ENCODE measurements around the gene FUZ.

The FUZ gene

DNA sequence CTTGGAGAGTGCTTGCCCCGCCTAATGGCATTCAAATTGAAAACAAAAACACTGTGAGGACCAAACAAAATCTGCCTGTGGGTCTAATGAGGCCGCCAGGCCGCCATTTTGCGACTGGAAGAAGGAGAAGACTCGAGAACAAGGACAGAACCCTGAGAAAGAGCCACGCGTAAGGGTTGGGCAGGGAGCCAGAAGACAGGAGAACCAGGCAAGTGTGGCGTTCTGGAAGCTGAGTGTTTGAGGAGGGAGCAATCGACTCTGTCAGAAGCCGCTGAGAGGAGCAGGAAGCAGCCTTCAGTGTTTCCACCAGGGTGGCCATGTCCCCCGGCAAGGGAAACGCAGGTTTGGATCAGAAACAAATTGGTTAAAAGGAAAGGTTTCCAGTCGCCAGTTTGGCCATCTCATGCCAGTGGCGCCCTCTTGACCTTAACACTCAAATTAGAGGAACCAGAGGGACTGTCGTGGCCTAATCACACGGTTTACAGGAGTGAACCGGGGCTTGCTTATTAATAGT, 27.7 kb upstream of the FUZ start:
- no peaks in the 10 kb centered on the region for H3K9me3 ChIP-seq (ENCODE audit: control insufficient read depth in 1 of 2, low read length in 2 of 2)
- H3K36me3 ChIP-seq (ENCODE audit: control insufficient read depth in 1 of 2, insufficient read depth in 2 of 2, low read length in 2 of 2), result peaks cover 11 to 36% of the 10 kb centered on the region in 2 donors
- H3K27ac ChIP-seq (ENCODE audit: low read depth, low read length), result no peak overlapping the region
- H3K4me1 ChIP-seq (ENCODE audit: control insufficient read depth in 1 of 2, insufficient read depth in 2 of 2, low read length in 2 of 2), result no peaks in the 10 kb centered on the region
- no peak overlapping the region for H3K4me3 ChIP-seq (ENCODE audit: low read depth in 1 of 2, low read length in 2 of 2)
- H3K27me3 ChIP-seq (ENCODE audit: control insufficient read depth in 1 of 2, insufficient read depth in 2 of 2, low read length in 2 of 2), result no peaks in the 10 kb centered on the region
- H3K9ac ChIP-seq (ENCODE audit: low read depth in 1 of 2, low read length in 2 of 2), result no peak overlapping the region

GRCh38 chr19:49840321-49840720, 27.2 kb upstream of the FUZ start:
- no peaks in the 10 kb centered on the region for H3K9me3 ChIP-seq (ENCODE audit: control insufficient read depth in 1 of 2, low read length in 2 of 2)
- H3K4me3 ChIP-seq (ENCODE audit: low read depth in 1 of 2, low read length in 2 of 2), result no peak overlapping the region
- peaks cover 14 to 40% of the 10 kb centered on the region in 2 donors for H3K36me3 ChIP-seq (ENCODE audit: control insufficient read depth in 1 of 2, insufficient read depth in 2 of 2, low read length in 2 of 2)
- no peak overlapping the region for H3K27ac ChIP-seq (ENCODE audit: low read depth, low read length)
- H3K9ac ChIP-seq (ENCODE audit: low read depth in 1 of 2, low read length in 2 of 2), result no peak overlapping the region
- H3K4me1 ChIP-seq (ENCODE audit: control insufficient read depth in 1 of 2, insufficient read depth in 2 of 2, low read length in 2 of 2), result no peaks in the 10 kb centered on the region
- no peaks in the 10 kb centered on the region for H3K27me3 ChIP-seq (ENCODE audit: control insufficient read depth in 1 of 2, insufficient read depth in 2 of 2, low read length in 2 of 2)

DNA sequence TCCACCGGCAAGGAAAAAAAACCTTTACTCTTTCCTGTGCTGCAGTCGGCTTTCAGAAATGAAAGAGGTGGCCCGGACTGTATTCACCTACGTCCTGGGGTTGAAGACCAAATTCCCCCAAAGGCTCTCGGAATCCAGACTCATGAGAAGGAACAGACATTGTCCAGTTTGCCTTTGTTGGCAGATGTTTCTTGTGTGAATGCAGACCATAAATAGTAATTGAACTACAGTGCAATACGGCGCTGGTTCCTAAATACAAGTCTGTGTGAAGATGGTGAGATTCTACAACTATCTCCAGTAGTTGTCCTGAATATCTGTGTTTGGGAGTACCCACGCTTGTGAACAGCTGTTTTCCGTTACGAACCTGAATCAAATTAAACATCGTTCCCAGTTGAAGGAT, 26.6 kb upstream of the FUZ start:
- Histone ChIP-seq H3K9me3 (ENCODE audit: control insufficient read depth in 1 of 2, low read length in 2 of 2) (no peaks in the 10 kb centered on the region), H3K27me3 (ENCODE audit: control insufficient read depth in 1 of 2, insufficient read depth in 2 of 2, low read length in 2 of 2) (no peaks in the 10 kb centered on the region), H3K4me1 (ENCODE audit: control insufficient read depth in 1 of 2, insufficient read depth in 2 of 2, low read length in 2 of 2) (no peaks in the 10 kb centered on the region), H3K27ac (ENCODE audit: low read depth, low read length) (no peak overlapping the region), H3K4me3 (ENCODE audit: low read depth in 1 of 2, low read length in 2 of 2) (no peak overlapping the region), H3K9ac (ENCODE audit: low read depth in 1 of 2, low read length in 2 of 2) (no peak overlapping the region), H3K36me3 (ENCODE audit: control insufficient read depth in 1 of 2, insufficient read depth in 2 of 2, low read length in 2 of 2) (peaks cover 20 to 46% of the 10 kb centered on the region in 2 donors)

DNA sequence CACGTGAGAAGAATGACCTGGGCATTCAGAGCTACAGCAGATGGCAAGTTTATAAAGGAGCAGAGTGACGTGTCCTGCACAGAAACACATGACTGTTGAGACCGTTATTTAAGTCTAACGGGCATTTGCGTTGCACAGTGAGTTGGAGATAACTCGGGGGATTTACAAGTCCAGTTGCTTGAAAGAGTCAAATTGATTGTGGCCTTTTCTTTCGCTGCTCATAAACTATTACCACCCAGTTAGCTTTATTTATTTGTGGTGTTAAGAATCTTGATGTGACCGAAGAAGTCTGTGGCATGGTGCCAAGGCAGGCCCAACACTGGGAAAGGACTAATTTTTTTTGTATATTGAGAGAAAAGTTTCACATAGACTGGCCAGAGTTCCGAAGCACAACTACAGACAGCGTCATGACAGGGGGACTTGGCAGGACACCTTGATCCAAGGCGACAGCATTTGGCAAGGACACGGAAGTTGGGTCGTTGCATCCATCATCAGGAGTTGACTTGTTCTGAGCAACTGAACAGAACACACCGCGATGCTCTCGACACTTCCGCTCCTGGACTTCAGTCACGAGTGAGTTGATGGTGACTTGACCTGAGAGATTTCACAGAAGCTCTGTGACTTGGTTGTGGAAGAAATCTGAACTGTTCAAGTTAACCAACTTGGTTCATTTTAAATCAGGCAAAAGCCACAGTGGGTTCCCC, 25.9 kb upstream of the FUZ start:
- Histone ChIP-seq H3K36me3 (ENCODE audit: control insufficient read depth in 1 of 2, insufficient read depth in 2 of 2, low read length in 2 of 2) (peaks cover 25 to 53% of the 10 kb centered on the region in 2 donors), H3K27me3 (ENCODE audit: control insufficient read depth in 1 of 2, insufficient read depth in 2 of 2, low read length in 2 of 2) (no peaks in the 10 kb centered on the region), H3K9ac (ENCODE audit: low read depth in 1 of 2, low read length in 2 of 2) (no peak overlapping the region), H3K4me3 (ENCODE audit: low read depth in 1 of 2, low read length in 2 of 2) (no peak overlapping the region), H3K9me3 (ENCODE audit: control insufficient read depth in 1 of 2, low read length in 2 of 2) (no peaks in the 10 kb centered on the region), H3K27ac (ENCODE audit: low read depth, low read length) (no peak overlapping the region), H3K4me1 (ENCODE audit: control insufficient read depth in 1 of 2, insufficient read depth in 2 of 2, low read length in 2 of 2) (no peaks in the 10 kb centered on the region)

DNA sequence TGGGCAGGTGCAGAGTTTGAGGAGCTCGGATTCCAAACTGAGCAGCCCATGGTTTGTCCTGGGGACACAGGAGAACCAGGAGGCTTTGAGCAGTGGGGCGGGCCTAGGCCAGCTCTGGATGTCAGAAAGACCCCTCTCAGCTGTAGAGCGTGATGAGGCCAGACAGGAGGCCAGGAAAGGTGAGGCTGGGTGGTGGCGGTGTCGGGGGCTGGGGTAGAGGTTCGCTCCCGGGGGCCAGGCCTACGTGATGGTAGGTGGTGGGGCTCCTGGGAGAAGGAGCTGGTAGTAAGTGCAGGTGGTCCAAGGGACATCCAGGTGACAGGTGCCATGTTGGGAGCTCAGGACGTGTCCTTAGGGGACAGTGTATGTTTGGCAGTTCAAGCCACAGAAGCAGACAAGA, 24.3 kb upstream of the FUZ start:
- no peaks in the 10 kb centered on the region for H3K9me3 ChIP-seq (ENCODE audit: control insufficient read depth in 1 of 2, low read length in 2 of 2)
- H3K27me3 ChIP-seq (ENCODE audit: control insufficient read depth in 1 of 2, insufficient read depth in 2 of 2, low read length in 2 of 2), result no peaks in the 10 kb centered on the region
- peaks cover 38 to 69% of the 10 kb centered on the region in 2 donors for H3K36me3 ChIP-seq (ENCODE audit: control insufficient read depth in 1 of 2, insufficient read depth in 2 of 2, low read length in 2 of 2)
- no peak overlapping the region for H3K4me3 ChIP-seq (ENCODE audit: low read depth in 1 of 2, low read length in 2 of 2)
- H3K27ac ChIP-seq (ENCODE audit: low read depth, low read length), result no peak overlapping the region
- no peak overlapping the region for H3K9ac ChIP-seq (ENCODE audit: low read depth in 1 of 2, low read length in 2 of 2)
- H3K4me1 ChIP-seq (ENCODE audit: control insufficient read depth in 1 of 2, insufficient read depth in 2 of 2, low read length in 2 of 2), result no peaks in the 10 kb centered on the region

GRCh38 chr19:49837009-49837310, 23.9 kb upstream of the FUZ start:
- no peak overlapping the region for H3K27ac ChIP-seq (ENCODE audit: low read depth, low read length)
- no peak overlapping the region for H3K9ac ChIP-seq (ENCODE audit: low read depth in 1 of 2, low read length in 2 of 2)
- no peaks in the 10 kb centered on the region for H3K9me3 ChIP-seq (ENCODE audit: control insufficient read depth in 1 of 2, low read length in 2 of 2)
- H3K4me3 ChIP-seq (ENCODE audit: low read depth in 1 of 2, low read length in 2 of 2), result no peak overlapping the region
- no peaks in the 10 kb centered on the region for H3K4me1 ChIP-seq (ENCODE audit: control insufficient read depth in 1 of 2, insufficient read depth in 2 of 2, low read length in 2 of 2)
- no peaks in the 10 kb centered on the region for H3K27me3 ChIP-seq (ENCODE audit: control insufficient read depth in 1 of 2, insufficient read depth in 2 of 2, low read length in 2 of 2)
- peaks cover 40 to 74% of the 10 kb centered on the region in 2 donors for H3K36me3 ChIP-seq (ENCODE audit: control insufficient read depth in 1 of 2, insufficient read depth in 2 of 2, low read length in 2 of 2)

GRCh38 chr19:49836176-49837008, 23.3 kb upstream of the FUZ start:
- H3K9ac ChIP-seq (ENCODE audit: low read depth in 1 of 2, low read length in 2 of 2), result no peak overlapping the region
- H3K36me3 ChIP-seq (ENCODE audit: control insufficient read depth in 1 of 2, insufficient read depth in 2 of 2, low read length in 2 of 2), result peaks cover 41 to 79% of the 10 kb centered on the region in 2 donors
- H3K27ac ChIP-seq (ENCODE audit: low read depth, low read length), result no peak overlapping the region
- H3K4me1 ChIP-seq (ENCODE audit: control insufficient read depth in 1 of 2, insufficient read depth in 2 of 2, low read length in 2 of 2), result no peaks in the 10 kb centered on the region
- H3K27me3 ChIP-seq (ENCODE audit: control insufficient read depth in 1 of 2, insufficient read depth in 2 of 2, low read length in 2 of 2), result no peaks in the 10 kb centered on the region
- H3K4me3 ChIP-seq (ENCODE audit: low read depth in 1 of 2, low read length in 2 of 2), result no peak overlapping the region
- H3K9me3 ChIP-seq (ENCODE audit: control insufficient read depth in 1 of 2, low read length in 2 of 2), result no peaks in the 10 kb centered on the region

- H3K9ac ChIP-seq (ENCODE audit: low read depth in 1 of 2, low read length in 2 of 2), result no peak overlapping the region
- H3K27ac ChIP-seq (ENCODE audit: low read depth, low read length), result no peak overlapping the region
- H3K4me3 ChIP-seq (ENCODE audit: low read depth in 1 of 2, low read length in 2 of 2), result no peak overlapping the region
- no peaks in the 10 kb centered on the region for H3K9me3 ChIP-seq (ENCODE audit: control insufficient read depth in 1 of 2, low read length in 2 of 2)
- H3K27me3 ChIP-seq (ENCODE audit: control insufficient read depth in 1 of 2, insufficient read depth in 2 of 2, low read length in 2 of 2), result no peaks in the 10 kb centered on the region
- H3K36me3 ChIP-seq (ENCODE audit: control insufficient read depth in 1 of 2, insufficient read depth in 2 of 2, low read length in 2 of 2), result peaks cover 48 to 87% of the 10 kb centered on the region in 2 donors
- no peaks in the 10 kb centered on the region for H3K4me1 ChIP-seq (ENCODE audit: control insufficient read depth in 1 of 2, insufficient read depth in 2 of 2, low read length in 2 of 2)
These were observed 22.5 kb upstream of the FUZ start for GRCh38 chr19:49835562-49835961.

DNA sequence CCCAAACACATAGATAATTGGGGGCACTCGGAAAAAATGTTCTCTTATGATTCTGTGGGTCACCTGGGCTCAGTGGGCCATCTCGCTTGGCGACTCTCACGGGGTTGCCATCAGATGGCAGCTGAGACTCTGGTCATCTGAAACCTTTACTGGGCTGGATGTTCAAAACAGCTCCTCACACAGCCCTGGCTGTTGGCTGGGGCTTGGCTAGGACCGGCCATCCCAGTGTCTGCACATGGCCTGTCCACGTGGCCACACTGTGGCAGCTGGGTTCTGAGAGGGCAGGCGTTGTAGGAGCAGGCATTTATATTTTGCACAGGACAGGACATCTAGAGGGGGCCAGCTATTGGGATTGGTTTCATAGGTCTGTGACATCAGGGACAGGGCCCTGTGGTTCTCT, 20.5 kb upstream of the FUZ start:
- H3K27ac ChIP-seq (ENCODE audit: low read depth, low read length), result no peak overlapping the region
- H3K36me3 ChIP-seq (ENCODE audit: control insufficient read depth in 1 of 2, insufficient read depth in 2 of 2, low read length in 2 of 2), result peaks cover 51 to 88% of the 10 kb centered on the region in 2 donors
- no peak overlapping the region for H3K9ac ChIP-seq (ENCODE audit: low read depth in 1 of 2, low read length in 2 of 2)
- no peaks in the 10 kb centered on the region for H3K9me3 ChIP-seq (ENCODE audit: control insufficient read depth in 1 of 2, low read length in 2 of 2)
- H3K4me1 ChIP-seq (ENCODE audit: control insufficient read depth in 1 of 2, insufficient read depth in 2 of 2, low read length in 2 of 2), result no peaks in the 10 kb centered on the region
- H3K4me3 ChIP-seq (ENCODE audit: low read depth in 1 of 2, low read length in 2 of 2), result no peak overlapping the region
- no peaks in the 10 kb centered on the region for H3K27me3 ChIP-seq (ENCODE audit: control insufficient read depth in 1 of 2, insufficient read depth in 2 of 2, low read length in 2 of 2)

DNA sequence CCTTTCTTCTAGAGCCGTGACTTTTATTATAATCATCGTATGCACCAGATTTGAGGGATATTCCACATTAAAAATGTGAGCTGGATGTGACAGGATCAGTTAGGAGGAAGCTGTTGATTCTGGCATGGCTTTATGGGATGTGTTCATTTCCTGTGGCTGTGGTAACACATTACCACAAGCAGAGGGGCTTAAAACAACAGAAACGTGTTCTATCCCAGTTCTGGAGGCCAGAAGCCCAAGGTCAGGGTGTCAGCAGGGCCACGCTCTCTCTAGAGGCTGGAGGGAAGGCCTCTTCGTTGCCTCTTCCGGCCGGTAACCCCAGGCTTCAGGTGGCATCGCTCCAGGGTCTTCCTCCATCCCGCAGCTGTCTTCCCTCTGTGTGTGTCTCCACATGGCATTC, 19.5 kb upstream of the FUZ start:
- Histone ChIP-seq H3K9ac (ENCODE audit: low read depth in 1 of 2, low read length in 2 of 2) (no peak overlapping the region), H3K27me3 (ENCODE audit: control insufficient read depth in 1 of 2, insufficient read depth in 2 of 2, low read length in 2 of 2) (no peaks in the 10 kb centered on the region), H3K4me3 (ENCODE audit: low read depth in 1 of 2, low read length in 2 of 2) (no peak overlapping the region), H3K9me3 (ENCODE audit: control insufficient read depth in 1 of 2, low read length in 2 of 2) (no peaks in the 10 kb centered on the region), H3K27ac (ENCODE audit: low read depth, low read length) (no peak overlapping the region), H3K36me3 (ENCODE audit: control insufficient read depth in 1 of 2, insufficient read depth in 2 of 2, low read length in 2 of 2) (peaks cover 49 to 85% of the 10 kb centered on the region in 2 donors), H3K4me1 (ENCODE audit: control insufficient read depth in 1 of 2, insufficient read depth in 2 of 2, low read length in 2 of 2) (no peaks in the 10 kb centered on the region)

Measured in duodenal mucosa (tissue), 2 donors.